HepG2 (cell line): ENCODE results near the gene MACROD2. TPM values are rescaled to one million over a fixed set of nuclear protein-coding genes. Genes with fewer than 3 reads are reported as not detected.

Experiments
- ATAC-seq: fragments of 200-7000 bp; cut with Tn5 transposase; 3 replicates; pipeline ENCODE4 v1.9.1; 2020; ENCODE audit warnings: mild to moderate bottlenecking, moderate library complexity
- BruUV-seq: library from RNA; stranded (reverse); fragments of 400-500 nt; replicated peaks from 2 replicates; lab custom pipeline; 2021; lab: Mats Ljungman, UMichigan
- CTCF ChIA-PET: fragments of 300-600 bp; formaldehyde crosslinking; extraction: SDS; loops from one replicate; lab custom pipeline; 2021; ENCODE audit warnings: low total read pairs, inconsistent platforms, low intra/inter-chr PET ratio; lab: Yijun Ruan, JAX
- POLR2A ChIA-PET: fragments of 350-600 bp; sonication (Branson Sonifier 250); formaldehyde crosslinking; loops from one replicate; lab custom pipeline; 2020; ENCODE audit warnings: antibody characterized with exemption, inconsistent platforms; lab: Yijun Ruan, JAX
- DNase-seq: peaks from one replicate; pipeline ENCODE4 v3.0.0-alpha.2; 2015; ENCODE audit warnings: low spot score
- FAIRE-seq: peaks from 3 replicates; lab custom pipeline; 2011; peaks lifted over from hg19 to GRCh38; lab: Jason Lieb, UNC
- H2AFZ ChIP-seq: one replicate; pipeline ENCODE4 v1.6.1; 2011; ENCODE audit warnings: low read length, inconsistent platforms
- H3K27ac ChIP-seq: fragments of 300-600 bp; 3 replicates; pipeline ENCODE4 v1.8.0; 2011; ENCODE audit warnings: mixed run types, mild to moderate bottlenecking, mixed read lengths, low read length, inconsistent platforms; ENCODE audit not compliant: insufficient read depth; ENCODE audit errors: extremely low read length
- H3K27me3 ChIP-seq, 2 experiments: fragments of 200-600 bp in 1 of 2; 2 replicates in 1 of 2; 3 replicates in 1 of 2; pipeline versions ENCODE4 v1.6.0 to v1.8.0; 2011; ENCODE audit warnings: low read length in 2 of 2, mild to moderate bottlenecking in 2 of 2, moderate library complexity in 2 of 2, inconsistent platforms in 1 of 2; ENCODE audit not compliant: insufficient read depth in 2 of 2, control insufficient read depth in 1 of 2
- H3K36me3 ChIP-seq, 2 experiments: fragments of 200-600 bp in 1 of 2; replicated peaks in 1 of 2; 2 replicates in 1 of 2; 3 replicates in 1 of 2; pipeline versions ENCODE4 v1.5.1 to v1.8.0; 2011; ENCODE audit warnings: low read length in 2 of 2, inconsistent platforms in 1 of 2; ENCODE audit not compliant: insufficient read depth in 2 of 2, control insufficient read depth in 1 of 2
- H3K4me1 ChIP-seq: 2 replicates; pipeline ENCODE4 v1.5.1; 2012; ENCODE audit warnings: low read length, inconsistent platforms; ENCODE audit not compliant: insufficient read depth
- H3K4me2 ChIP-seq: 2 replicates; pipeline ENCODE4 v1.6.0; 2011; ENCODE audit warnings: low read depth, low read length, inconsistent platforms
- H3K4me3 ChIP-seq, 3 experiments: fragments of 200-600 bp in 1 of 3; sonication (generic), shearing (Covaris generic) in 1 of 3; replicated peaks in 1 of 3; 2 replicates each; pipeline ENCODE4 v1.5.1; 2011 to 2016; ENCODE audit warnings: low read length in 3 of 3, inconsistent platforms in 2 of 3, low read depth in 2 of 3, mild to moderate bottlenecking in 2 of 3, control low read depth in 1 of 3, mixed read lengths in 1 of 3; ENCODE audit not compliant: insufficient read depth in 1 of 3
- H3K79me2 ChIP-seq: one replicate; pipeline ENCODE4 v1.6.1; 2011; ENCODE audit warnings: low read length, inconsistent platforms; ENCODE audit not compliant: insufficient read depth
- H3K9ac ChIP-seq: 2 replicates; pipeline ENCODE4 v1.6.0; 2011; ENCODE audit warnings: mild to moderate bottlenecking, low read depth, low read length, inconsistent platforms; ENCODE audit not compliant: insufficient read depth
- H3K9me3 ChIP-seq: 2 replicates; pipeline ENCODE4 v1.5.1; 2012; ENCODE audit warnings: mild to moderate bottlenecking, low read length
- H4K20me1 ChIP-seq: 2 replicates; pipeline ENCODE4 v1.6.0; 2011; ENCODE audit warnings: inconsistent platforms, mild to moderate bottlenecking, low read length, moderate library complexity; ENCODE audit not compliant: insufficient read depth
- DPF2 ChIP-seq: sonication (generic); formaldehyde crosslinking; IDR thresholded peaks from 2 replicates; pipeline ENCODE4 v1.4.0; 2020; ENCODE audit warnings: mild to moderate bottlenecking, low read depth, missing genetic modification reagents, borderline replicate concordance
- PRMT3 ChIP-seq: sonication (generic); formaldehyde crosslinking; IDR thresholded peaks from 2 replicates; pipeline ENCODE4 v1.8.1; 2022; ENCODE audit warnings: low read depth, mild to moderate bottlenecking, moderate library complexity, missing genetic modification reagents, borderline replicate concordance
- ZNF549 ChIP-seq: sonication (generic); formaldehyde crosslinking; IDR thresholded peaks from 2 replicates; pipeline ENCODE4 v1.5.0; 2020; ENCODE audit warnings: missing genetic modification reagents
- WGBS: methylation state at CpG from one replicate; pipeline ENCODE4 v1.1.6; 2017; ENCODE audit warnings: low lambda C conversion rate; 5-methylcytosine and 5-hydroxymethylcytosine counted together
- in situ Hi-C: cut with HindIII; loops from 2 replicates; pipeline ENCODE4 v1.10.0; 2017; ENCODE audit warnings: low pct_unique_long_range_greater_than_20kb; ENCODE audit not compliant: extremely low pct_ligation_motif_present
- intact Hi-C: fragments of 100-400 bp; cut with micrococcal nuclease; formaldehyde crosslinking; loops from one replicate; pipeline ENCODE4 v1.10.0; 2022; ENCODE audit not compliant: unreplicated experiment
- polyA plus RNA-seq, 8 experiments: library from polyadenylated mRNA; depleted of rRNA in 3 of 8; stranded (reverse) in 7 of 8; unstranded in 1 of 8; fragments of >200 nt; fragmentation: Illumina TruSeq in 4 of 8; extraction: Trizol in 4 of 8; gene quantifications; 2 replicates each; pipeline versions ENCODE4 v1.2.1 to v1.2.3, GENCODE V29; 2011 to 2016; ENCODE audit warnings: low read depth in 4 of 8, missing spikeins in 1 of 8, mixed read lengths in 1 of 8; ENCODE audit not compliant: insufficient read depth in 1 of 8
- total RNA-seq, 5 experiments: library from RNA; depleted of rRNA; stranded (reverse); fragments of >200 nt; fragmentation: Illumina TruSeq; extraction: Trizol; gene quantifications; 2 replicates each; pipeline ENCODE4 v1.2.3, GENCODE V29; 2016; ENCODE audit warnings: low read depth in 1 of 5
- TF ChIP-seq, protein P1 (sequence below), 2 experiments: fragments of 450-650 bp in 1 of 2; sonication (generic) in 1 of 2; formaldehyde crosslinking in 1 of 2; IDR thresholded peaks; 2 replicates each; pipeline versions ENCODE4 v1.6.1 to v1.8.0; 2016 to 2022; ENCODE audit warnings: antibody characterized with exemption in 1 of 2, mild to moderate bottlenecking in 1 of 2, missing genetic modification reagents in 1 of 2

The MACROD2 gene
- total and polyA plus RNA-seq, 2 of the 13 experiments (the other 11 are each of a cell fraction or from before 2014, with no cell fraction given), result 0.13 to 0.51 TPM

DNA sequence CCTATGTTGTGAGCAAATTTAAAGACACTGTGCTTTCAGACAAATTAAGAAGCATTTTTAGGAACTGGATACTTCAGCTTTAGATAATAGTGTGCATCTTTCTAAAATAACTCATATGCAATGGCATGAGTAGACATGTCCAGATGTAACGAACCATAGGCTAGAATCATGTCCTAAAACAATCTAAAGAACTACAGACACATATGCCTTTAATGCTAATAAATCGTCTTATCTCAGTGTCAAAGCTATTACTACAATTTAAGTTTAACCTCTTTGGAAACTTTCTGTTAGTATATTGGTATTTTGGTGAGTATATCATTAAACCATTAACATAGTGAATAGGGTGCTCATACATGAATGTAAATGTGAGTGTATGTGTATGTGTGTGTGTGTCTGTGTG is 1250.6 kb downstream of the MACROD2 start:
- Histone ChIP-seq H2AFZ (no peak overlapping the region), H3K4me1 (no peaks in the 10 kb centered on the region), H3K4me2 (no peak overlapping the region), H4K20me1 (no peaks in the 10 kb centered on the region), H3K79me2 (no peaks in the 10 kb centered on the region), H3K27ac (no peak overlapping the region), H3K36me3 (no peaks in the 10 kb centered on the region), H3K4me3 (no peak overlapping the region), H3K9ac (no peak overlapping the region), H3K27me3 (no peaks in the 10 kb centered on the region), H3K9me3 (no peaks in the 10 kb centered on the region)
- ATAC-seq (no peak), DNase-seq (no peak), FAIRE-seq (no peak)
- no TSS peak for BruUV-seq
- intact Hi-C loops, result no loop called here
- 0% methylated on average over 2 of the region's 2 CpGs for WGBS
- TF ChIP-seq DPF2 (CRISPR knock-in tag) (no peak), PRMT3 (no peak)
- in situ Hi-C loops, result loop anchor here (10.0 kb wide), 1 partner anchor 911 kb away; the partner anchor contains the start of gene FLRT3
- CTCF ChIA-PET, result no interaction called here
- POLR2A ChIA-PET, result no interaction called here

DNA sequence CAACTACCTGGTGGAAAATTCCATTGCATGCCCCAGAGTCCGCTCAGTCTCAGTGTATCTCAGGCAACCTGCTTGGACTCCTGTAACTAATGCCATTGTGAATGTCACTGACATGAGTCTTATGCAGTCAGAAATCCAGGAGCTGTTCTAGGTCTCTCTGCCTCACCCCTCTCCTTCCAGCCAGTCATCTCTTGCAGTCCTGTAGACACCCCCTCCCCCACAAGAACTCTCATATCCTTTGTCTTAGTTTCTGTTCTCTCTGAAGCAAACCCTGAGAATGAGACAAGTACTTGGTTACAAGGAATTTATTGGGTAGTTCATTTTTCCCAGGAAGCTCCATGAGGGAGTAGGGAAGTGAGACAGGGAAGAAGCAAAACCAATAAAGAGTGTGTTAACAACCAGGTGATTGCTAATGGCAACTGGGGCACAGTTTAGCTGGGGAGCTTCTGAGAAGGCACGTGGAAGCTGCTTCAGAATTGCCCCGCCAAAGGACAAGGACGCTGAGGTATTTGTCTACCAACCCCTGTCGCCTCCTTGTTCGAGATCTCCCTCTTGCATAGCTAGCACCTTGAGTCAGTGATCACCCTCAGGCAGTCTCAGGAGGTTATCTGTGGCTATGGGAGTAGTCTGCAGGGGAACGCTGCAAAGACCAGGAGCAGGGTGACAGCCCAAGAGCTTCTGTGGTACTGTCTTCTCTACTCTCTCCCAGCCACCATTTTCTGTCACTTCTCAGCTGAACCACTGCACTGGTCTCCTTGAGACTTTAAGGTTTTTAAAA is 1253.5 kb downstream of the MACROD2 start:
- Histone ChIP-seq H3K4me1 (no peaks in the 10 kb centered on the region), H3K4me3 (no peak overlapping the region), H3K27me3 (no peaks in the 10 kb centered on the region), H4K20me1 (no peaks in the 10 kb centered on the region), H3K79me2 (no peaks in the 10 kb centered on the region), H3K27ac (no peak overlapping the region), H3K4me2 (no peak overlapping the region), H3K9me3 (no peaks in the 10 kb centered on the region), H2AFZ (no peak overlapping the region), H3K36me3 (no peaks in the 10 kb centered on the region), H3K9ac (no peak overlapping the region)
- CTCF ChIA-PET, result no interaction called here
- ATAC-seq, result peak; percentile 22; the same call in 2 of the 3 replicates
- in situ Hi-C loops (loop anchor here (10.0 kb wide), 1 partner anchor 914 kb away; the partner anchor contains the start of gene FLRT3), intact Hi-C loops (no loop called here)
- DNase-seq, result no peak
- no TSS peak for BruUV-seq
- WGBS, result 18% methylated on average over 7 of the region's 7 CpGs
- FAIRE-seq, result no peak
- POLR2A ChIA-PET, result no interaction called here
- no peak for TF ChIP-seq ZNF549 (CRISPR knock-in tag)
- TF ChIP-seq, protein P1, sequence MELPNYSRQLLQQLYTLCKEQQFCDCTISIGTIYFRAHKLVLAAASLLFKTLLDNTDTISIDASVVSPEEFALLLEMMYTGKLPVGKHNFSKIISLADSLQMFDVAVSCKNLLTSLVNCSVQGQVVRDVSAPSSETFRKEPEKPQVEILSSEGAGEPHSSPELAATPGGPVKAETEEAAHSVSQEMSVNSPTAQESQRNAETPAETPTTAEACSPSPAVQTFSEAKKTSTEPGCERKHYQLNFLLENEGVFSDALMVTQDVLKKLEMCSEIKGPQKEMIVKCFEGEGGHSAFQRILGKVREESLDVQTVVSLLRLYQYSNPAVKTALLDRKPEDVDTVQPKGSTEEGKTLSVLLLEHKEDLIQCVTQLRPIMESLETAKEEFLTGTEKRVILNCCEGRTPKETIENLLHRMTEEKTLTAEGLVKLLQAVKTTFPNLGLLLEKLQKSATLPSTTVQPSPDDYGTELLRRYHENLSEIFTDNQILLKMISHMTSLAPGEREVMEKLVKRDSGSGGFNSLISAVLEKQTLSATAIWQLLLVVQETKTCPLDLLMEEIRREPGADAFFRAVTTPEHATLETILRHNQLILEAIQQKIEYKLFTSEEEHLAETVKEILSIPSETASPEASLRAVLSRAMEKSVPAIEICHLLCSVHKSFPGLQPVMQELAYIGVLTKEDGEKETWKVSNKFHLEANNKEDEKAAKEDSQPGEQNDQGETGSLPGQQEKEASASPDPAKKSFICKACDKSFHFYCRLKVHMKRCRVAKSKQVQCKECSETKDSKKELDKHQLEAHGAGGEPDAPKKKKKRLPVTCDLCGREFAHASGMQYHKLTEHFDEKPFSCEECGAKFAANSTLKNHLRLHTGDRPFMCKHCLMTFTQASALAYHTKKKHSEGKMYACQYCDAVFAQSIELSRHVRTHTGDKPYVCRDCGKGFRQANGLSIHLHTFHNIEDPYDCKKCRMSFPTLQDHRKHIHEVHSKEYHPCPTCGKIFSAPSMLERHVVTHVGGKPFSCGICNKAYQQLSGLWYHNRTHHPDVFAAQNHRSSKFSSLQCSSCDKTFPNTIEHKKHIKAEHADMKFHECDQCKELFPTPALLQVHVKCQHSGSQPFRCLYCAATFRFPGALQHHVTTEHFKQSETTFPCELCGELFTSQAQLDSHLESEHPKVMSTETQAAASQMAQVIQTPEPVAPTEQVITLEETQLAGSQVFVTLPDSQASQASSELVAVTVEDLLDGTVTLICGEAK (IDR thresholded peaks at IDR 0.05), result no peak
- TF ChIP-seq, protein P1 (CRISPR knock-in tag; IDR thresholded peaks at IDR 0.05), result no peak
